Neural progenitor cell (in vitro differentiated cells): Measurements from ENCODE around the gene CDKN2A.

ENCODE experiments used
- EZH2 ChIP-seq: fragments of 200-600 bp; sonication (generic); IDR thresholded peaks from 2 replicates; pipeline ENCODE4 v1.6.1; 2017; ENCODE audit warnings: antibody characterized with exemption, mild to moderate bottlenecking, moderate library complexity
- TF ChIP-seq, protein P1 (sequence below): fragments of 200-600 bp; sonication (generic); IDR thresholded peaks from 2 replicates; pipeline ENCODE4 v1.5.1; 2017; ENCODE audit warnings: antibody characterized with exemption, mild to moderate bottlenecking

- TF ChIP-seq, protein P1, sequence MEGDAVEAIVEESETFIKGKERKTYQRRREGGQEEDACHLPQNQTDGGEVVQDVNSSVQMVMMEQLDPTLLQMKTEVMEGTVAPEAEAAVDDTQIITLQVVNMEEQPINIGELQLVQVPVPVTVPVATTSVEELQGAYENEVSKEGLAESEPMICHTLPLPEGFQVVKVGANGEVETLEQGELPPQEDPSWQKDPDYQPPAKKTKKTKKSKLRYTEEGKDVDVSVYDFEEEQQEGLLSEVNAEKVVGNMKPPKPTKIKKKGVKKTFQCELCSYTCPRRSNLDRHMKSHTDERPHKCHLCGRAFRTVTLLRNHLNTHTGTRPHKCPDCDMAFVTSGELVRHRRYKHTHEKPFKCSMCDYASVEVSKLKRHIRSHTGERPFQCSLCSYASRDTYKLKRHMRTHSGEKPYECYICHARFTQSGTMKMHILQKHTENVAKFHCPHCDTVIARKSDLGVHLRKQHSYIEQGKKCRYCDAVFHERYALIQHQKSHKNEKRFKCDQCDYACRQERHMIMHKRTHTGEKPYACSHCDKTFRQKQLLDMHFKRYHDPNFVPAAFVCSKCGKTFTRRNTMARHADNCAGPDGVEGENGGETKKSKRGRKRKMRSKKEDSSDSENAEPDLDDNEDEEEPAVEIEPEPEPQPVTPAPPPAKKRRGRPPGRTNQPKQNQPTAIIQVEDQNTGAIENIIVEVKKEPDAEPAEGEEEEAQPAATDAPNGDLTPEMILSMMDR = no peak
- TF ChIP-seq EZH2 = no peak
These were observed 27.9 kb downstream of the CDKN2A start for GRCh38 chr9:21966140-21966851.
